GM18861 (cell line): ENCODE data around the gene STK17B.

Experiments used
- ATAC-seq: cut with Tn5 transposase; IDR thresholded peaks from one replicate; pipeline ENCODE4 v1.9.1; 2021; ENCODE audit not compliant: unreplicated experiment

The STK17B gene

GRCh38 chr2:196159221-196159892, 12.0 kb downstream of the STK17B start:
- no peak for ATAC-seq

- ATAC-seq: no peak
Measured at GRCh38 chr2:196155575-196155974, 15.8 kb downstream of the STK17B start.

- no peak for ATAC-seq
Measured at GRCh38 chr2:196153480-196153879, 17.9 kb downstream of the STK17B start.

GRCh38 chr2:196149948-196150347, 21.4 kb downstream of the STK17B start:
- peak; percentile 48 for ATAC-seq

- no peak for ATAC-seq
Measured at GRCh38 chr2:196148736-196149135, 22.6 kb downstream of the STK17B start.

- ATAC-seq: no peak
Measured at GRCh38 chr2:196145256-196145655, 26.1 kb downstream of the STK17B start.

- ATAC-seq: no peak
Measured at GRCh38 chr2:196144513-196145126, 26.8 kb downstream of the STK17B start.

- no peak for ATAC-seq
Measured at GRCh38 chr2:196143730-196144131, 27.6 kb downstream of the STK17B start.

- no peak for ATAC-seq
Measured at GRCh38 chr2:196142825-196143224, 28.6 kb downstream of the STK17B start.

- no peak for ATAC-seq
Measured at GRCh38 chr2:196140213-196140612, 31.2 kb downstream of the STK17B start.

- no peak for ATAC-seq
Measured at GRCh38 chr2:196137271-196137670, 34.1 kb downstream of the STK17B start.

- ATAC-seq: no peak
Measured at GRCh38 chr2:196136151-196136550, 35.2 kb downstream of the STK17B start.

GRCh38 chr2:196131949-196132925, 39.1 kb downstream of the STK17B start:
- no peak for ATAC-seq

- ATAC-seq: no peak
Measured at GRCh38 chr2:196131384-196131937, 39.9 kb downstream of the STK17B start.

GRCh38 chr2:196130039-196130825, 41.1 kb downstream of the STK17B start:
- ATAC-seq: no peak

GRCh38 chr2:196128749-196129148, 42.6 kb downstream of the STK17B start:
- no peak for ATAC-seq

GRCh38 chr2:196125596-196125995, 45.8 kb downstream of the STK17B start:
- no peak for ATAC-seq

GRCh38 chr2:196123679-196124373, 47.6 kb downstream of the STK17B start:
- no peak for ATAC-seq

GRCh38 chr2:196119926-196120325, 51.5 kb downstream of the STK17B start:
- no peak for ATAC-seq

GRCh38 chr2:196117214-196117705, 54.1 kb downstream of the STK17B start:
- ATAC-seq: no peak
